Measurements from ENCODE around the gene NTPCR.
"Not testable (repeated sequence)": the region's sequence is repeated elsewhere in the genome, so short reads cannot be mapped to it uniquely, and the experiment has no call there.

NTPCR gene

GRCh38 chr1:232905331-232906034 is 44.9 kb upstream of the NTPCR start:
- no peak overlapping the region for H3K27ac ChIP-seq
- no peak for TF ChIP-seq ZFX (IDR thresholded peaks at IDR 0.05)
- TF ChIP-seq CTCF (conservative IDR thresholded peaks at IDR 0.05), result no peak

GRCh38 chr1:232906441-232906840 is 44.0 kb upstream of the NTPCR start:
- H3K27ac ChIP-seq, result no peak overlapping the region
- no peak for TF ChIP-seq ZFX (IDR thresholded peaks at IDR 0.05)
- TF ChIP-seq CTCF (conservative IDR thresholded peaks at IDR 0.05), result no peak

- no peak for TF ChIP-seq CTCF (conservative IDR thresholded peaks at IDR 0.05)
- no peak for TF ChIP-seq ZFX (IDR thresholded peaks at IDR 0.05)
- H3K27ac ChIP-seq, result no peak overlapping the region
Measured at GRCh38 chr1:232908831-232909230, 41.6 kb upstream of the NTPCR start.

GRCh38 chr1:232909752-232910151 is 40.7 kb upstream of the NTPCR start:
- no peak overlapping the region for H3K27ac ChIP-seq
- TF ChIP-seq ZFX (IDR thresholded peaks at IDR 0.05) (no peak), CTCF (conservative IDR thresholded peaks at IDR 0.05) (no peak)

GRCh38 chr1:232911027-232911599 is 39.3 kb upstream of the NTPCR start:
- TF ChIP-seq CTCF (conservative IDR thresholded peaks at IDR 0.05) (no peak), ZFX (IDR thresholded peaks at IDR 0.05) (no peak)

GRCh38 chr1:232912845-232913580 is 37.4 kb upstream of the NTPCR start:
- TF ChIP-seq ZFX (IDR thresholded peaks at IDR 0.05), result no peak
- no peak for TF ChIP-seq CTCF (conservative IDR thresholded peaks at IDR 0.05)
- H3K27ac ChIP-seq, result no peak overlapping the region

More at GRCh38 chr1:232911027-232911599, 39.3 kb upstream of the NTPCR start:
- no peak overlapping the region for H3K27ac ChIP-seq

GRCh38 chr1:232914271-232914670 is 36.1 kb upstream of the NTPCR start:
- H3K27ac ChIP-seq, result not testable (repeated sequence)

Measured in C4-2B (cell line).